Astrocyte of the hippocampus (primary cell): Measurements from ENCODE around the gene MMRN2.
"Not testable (repeated sequence)": the region's sequence is repeated elsewhere in the genome, so short reads cannot be mapped to it uniquely, and the experiment has no call there.

ENCODE experiments used
- DNase-seq: peaks from one replicate; pipeline ENCODE4 v3.0.0; 2011; ENCODE audit warnings: low read depth, low spot score

MMRN2 gene

GRCh38 chr10:86957471-86958115, at the start of gene MMRN2:
MMRN2 (minus strand) TSS chr10:86957615; CDS start chr10:86957541, 74 bp downstream.
- no peak for DNase-seq

DNA sequence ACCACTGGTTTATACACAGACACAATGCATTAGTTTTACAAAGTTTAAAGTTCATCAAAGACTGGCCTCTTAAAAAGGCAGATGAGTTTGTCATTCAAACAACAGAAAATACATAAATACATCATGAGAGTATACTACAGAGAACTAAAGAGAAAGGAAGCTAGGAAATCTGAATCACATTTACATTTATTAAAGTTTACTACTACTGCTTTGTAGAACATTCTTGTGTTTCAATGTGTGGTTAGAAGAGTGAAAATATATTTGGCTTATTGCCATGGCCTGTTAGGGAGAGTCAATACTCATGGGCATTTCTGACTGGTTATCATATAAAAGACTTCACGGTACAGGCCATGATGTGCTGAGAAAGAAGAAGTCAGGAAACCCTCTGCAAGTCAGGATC, 49.7 kb upstream of the MMRN2 start:
- DNase-seq = peak; percentile 42

GRCh38 chr10:87000491-87000890, 43.1 kb upstream of the MMRN2 start:
- DNase-seq = peak; percentile 16

GRCh38 chr10:86999802-87000403, 42.5 kb upstream of the MMRN2 start:
- not testable (repeated sequence) for DNase-seq

GRCh38 chr10:86992929-86993328, 35.5 kb upstream of the MMRN2 start:
- DNase-seq = no peak

DNA sequence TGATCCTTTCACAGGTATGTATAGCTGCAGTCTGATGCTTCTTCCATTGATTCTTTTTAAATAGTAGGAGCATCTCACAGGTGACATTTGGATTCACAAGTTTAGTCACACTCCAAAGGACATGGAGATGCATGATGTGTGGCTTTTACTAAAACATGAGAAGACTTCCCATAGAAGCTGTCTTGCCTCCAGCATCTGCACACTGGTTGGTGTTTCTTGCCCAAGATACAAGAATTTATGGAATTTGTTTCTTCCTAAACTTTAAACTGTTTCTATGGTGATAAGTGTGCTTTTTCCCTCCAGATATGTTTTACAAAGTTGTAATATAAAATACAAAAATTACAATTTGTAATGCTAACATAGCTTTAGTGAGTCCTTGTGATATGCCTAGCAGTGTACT, 35.0 kb upstream of the MMRN2 start:
- DNase-seq = no peak

DNA sequence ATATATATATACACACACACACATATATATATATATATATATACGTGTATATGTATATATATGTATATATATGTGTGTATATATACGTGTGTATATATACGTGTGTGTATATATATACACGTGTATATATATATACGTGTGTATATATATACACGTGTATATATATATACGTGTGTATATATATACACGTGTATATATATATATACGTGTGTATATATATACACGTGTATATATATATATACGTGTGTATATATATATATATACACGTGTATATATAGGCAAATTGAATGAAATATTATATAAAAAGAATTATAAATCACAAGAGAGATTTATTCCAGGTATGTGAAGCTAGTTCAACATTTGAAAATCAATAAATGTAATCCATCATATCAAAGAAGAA, 33.9 kb upstream of the MMRN2 start:
- DNase-seq = not testable (repeated sequence)

GRCh38 chr10:86988520-86988919, 31.1 kb upstream of the MMRN2 start:
- no peak for DNase-seq

GRCh38 chr10:86984498-86984897, 27.1 kb upstream of the MMRN2 start:
- DNase-seq = not testable (repeated sequence)

GRCh38 chr10:86981716-86982115, 24.3 kb upstream of the MMRN2 start:
- DNase-seq = no peak

- not testable (repeated sequence) for DNase-seq
Observed at GRCh38 chr10:86981020-86981419, 23.6 kb upstream of the MMRN2 start.

- DNase-seq = no peak
Observed at GRCh38 chr10:86979977-86980448, 22.6 kb upstream of the MMRN2 start.

- DNase-seq = no peak
Observed at GRCh38 chr10:86979296-86979818, 21.9 kb upstream of the MMRN2 start.

- DNase-seq = not testable (repeated sequence)
Observed at GRCh38 chr10:86978457-86978856, 21.0 kb upstream of the MMRN2 start.

DNA sequence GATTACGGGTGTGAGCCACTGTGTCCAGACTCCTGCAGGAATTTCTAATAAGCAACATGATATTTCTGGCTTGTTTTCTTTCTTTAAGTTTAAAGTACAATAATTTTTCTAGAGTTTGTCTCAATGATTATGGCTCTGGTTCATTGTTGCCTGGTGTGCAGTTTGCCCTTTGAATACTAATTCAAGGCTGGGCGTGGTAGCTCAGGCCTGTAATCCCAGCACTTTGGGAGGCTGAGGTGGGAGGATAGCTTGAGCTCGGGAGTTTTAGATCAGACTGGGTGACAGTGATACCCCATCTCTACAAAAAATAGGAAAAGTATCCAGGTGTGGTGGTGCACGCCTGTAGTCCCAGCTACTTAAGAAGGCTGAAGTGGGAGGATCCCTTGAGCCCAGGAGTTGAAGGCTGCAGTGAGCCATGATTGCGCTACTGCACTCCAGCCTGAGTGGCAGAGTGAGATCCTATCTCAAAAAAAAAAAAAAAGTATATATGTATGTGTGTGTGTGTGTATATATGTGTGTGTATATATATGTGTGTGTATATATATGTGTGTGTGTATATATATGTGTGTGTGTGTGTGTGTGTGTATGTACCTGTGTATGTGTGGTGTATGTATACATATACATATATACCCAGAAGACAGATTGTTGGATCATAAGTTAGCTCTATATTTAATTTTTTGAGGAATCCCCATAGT, 19.1 kb upstream of the MMRN2 start:
- DNase-seq = no peak

GRCh38 chr10:86974484-86974883, 17.1 kb upstream of the MMRN2 start:
- DNase-seq = no peak

DNA sequence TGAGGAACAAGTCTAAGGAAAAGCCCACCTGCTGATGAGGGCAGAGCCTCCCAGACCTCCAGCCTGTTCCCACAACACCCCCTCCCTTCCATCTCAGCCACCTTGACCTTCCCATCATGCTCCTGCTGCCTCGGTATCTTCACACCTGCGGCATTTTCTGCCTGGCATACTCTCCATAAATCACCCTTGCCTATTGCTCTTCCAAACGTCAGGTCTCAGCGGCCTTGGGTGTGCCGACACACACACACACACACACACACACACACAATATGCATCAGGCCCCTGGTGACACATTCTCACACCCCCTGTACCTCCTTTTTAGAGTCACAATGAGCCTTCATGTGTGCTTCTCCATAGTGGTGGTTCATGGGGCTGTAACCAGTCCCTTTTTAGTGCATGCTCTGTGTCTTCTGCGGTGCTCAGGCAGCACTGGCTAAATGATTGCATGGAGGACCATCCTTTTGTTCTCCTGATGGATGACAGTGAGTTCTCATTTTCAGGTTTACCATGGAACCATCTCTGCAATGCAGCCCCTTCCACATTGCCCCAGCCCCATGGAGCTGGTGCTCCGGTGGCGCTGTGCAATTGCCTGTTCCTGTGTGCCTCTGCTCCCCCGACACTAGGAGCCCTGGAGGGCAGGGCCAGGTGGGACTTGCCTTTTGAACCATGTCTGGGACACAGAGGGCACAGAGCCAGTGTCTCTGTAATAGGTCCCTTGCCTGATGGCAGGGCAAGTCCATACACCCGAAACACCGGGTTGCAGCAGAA, 15.4 kb upstream of the MMRN2 start:
- DNase-seq = no peak

DNA sequence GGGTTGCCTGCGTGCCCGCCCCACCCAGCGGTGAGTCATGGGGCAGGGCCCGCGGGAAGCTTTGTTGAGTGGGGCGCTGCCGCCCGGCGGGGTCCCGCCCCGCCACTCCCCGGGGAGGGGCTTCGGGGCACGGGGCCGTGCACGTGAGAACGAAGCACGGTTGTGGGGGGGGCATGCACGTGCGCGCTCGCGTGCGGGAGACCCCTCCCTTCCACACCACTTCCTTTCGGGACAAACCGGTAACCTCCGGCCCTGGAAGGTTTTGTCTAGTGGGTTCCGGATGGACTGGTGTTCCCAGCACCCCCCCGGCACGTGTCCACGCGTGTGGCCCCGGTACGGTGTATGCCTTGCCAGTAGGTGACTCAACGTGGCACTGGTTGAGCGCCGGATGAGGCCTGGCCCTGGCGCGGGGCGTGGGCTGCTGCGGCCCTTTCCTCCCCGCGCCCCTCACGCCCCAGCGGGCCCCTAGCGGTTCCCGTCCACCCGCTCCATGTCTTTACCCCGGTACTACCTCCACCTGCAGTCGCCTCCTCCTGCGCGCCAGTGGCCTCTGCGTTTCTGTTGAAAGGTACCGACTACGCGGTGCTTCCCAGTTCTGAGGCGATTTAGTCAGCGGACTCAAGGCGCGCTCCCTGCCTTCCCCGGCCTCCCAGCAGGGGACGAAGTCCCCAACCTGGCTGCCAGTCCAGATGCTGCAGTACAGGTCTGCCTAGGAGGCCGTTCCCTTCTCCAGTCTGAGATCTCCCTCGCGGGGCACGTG, 14.0 kb upstream of the MMRN2 start:
- peak; percentile 94 for DNase-seq

DNA sequence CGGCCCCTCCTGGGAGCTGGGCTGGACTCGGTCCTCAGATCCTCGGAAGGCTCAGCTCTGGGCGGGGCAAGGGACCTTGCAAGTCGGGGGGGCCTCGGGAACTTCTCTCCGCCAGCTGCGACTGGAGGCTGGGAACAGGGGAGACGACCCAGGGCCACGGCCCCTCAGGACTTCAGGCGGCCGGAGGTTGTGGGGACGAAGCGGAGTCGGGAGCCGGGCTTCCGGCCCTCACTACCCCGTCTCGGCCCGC, 13.5 kb upstream of the MMRN2 start:
- DNase-seq = no peak

GRCh38 chr10:86970162-86970981, 13.0 kb upstream of the MMRN2 start:
- no peak for DNase-seq
